ENCODE results near the gene SSX3.
"Not testable (repeated sequence)": the region's sequence is repeated elsewhere in the genome, so short reads cannot be mapped to it uniquely, and the experiment has no call there.

Gene SSX3, protein sequence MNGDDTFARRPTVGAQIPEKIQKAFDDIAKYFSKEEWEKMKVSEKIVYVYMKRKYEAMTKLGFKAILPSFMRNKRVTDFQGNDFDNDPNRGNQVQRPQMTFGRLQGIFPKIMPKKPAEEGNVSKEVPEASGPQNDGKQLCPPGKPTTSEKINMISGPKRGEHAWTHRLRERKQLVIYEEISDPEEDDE

DNA sequence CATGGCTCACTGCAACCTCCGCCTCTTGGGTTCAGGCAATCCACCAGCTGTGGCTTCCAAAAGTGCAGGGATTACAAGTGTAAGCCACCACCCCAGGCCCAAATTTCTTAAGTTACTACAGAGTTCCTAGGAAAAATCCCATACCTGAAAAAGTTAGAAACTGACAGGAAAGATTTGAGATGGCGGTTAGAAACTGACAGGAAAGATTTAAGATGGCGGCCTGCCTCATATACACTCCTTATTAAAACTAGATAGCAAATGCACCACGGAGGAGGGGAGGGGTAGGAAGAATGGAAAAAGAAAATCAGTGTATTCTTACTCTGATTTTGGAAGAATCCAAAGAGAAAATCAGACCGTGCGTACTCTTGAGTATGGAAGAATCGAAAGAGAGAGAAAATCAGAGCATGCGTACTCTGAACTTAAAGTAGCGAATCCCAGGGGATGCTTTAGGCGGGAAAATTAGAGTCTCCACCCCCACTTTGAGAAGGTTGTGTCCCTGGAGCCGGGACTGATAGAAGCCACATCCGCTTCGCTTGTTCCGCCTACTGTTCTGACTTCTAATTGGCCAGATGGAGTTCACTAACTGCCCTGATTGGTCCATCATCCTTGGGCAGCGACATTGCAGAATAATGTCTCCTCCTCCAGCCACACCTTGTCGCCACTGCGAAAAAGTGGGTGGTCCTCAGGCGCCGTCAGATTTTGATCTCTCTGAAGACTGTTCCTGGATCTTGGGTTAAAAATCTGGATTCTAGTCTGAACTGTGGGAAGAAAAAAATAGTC lies at the start of gene SSX3:
SSX3 (minus strand) TSS at position 389 of the 780 bp plus-strand sequence. CDS start 1,454 bp downstream, outside the sequence.
- not testable (repeated sequence) for DNase-seq

DNA sequence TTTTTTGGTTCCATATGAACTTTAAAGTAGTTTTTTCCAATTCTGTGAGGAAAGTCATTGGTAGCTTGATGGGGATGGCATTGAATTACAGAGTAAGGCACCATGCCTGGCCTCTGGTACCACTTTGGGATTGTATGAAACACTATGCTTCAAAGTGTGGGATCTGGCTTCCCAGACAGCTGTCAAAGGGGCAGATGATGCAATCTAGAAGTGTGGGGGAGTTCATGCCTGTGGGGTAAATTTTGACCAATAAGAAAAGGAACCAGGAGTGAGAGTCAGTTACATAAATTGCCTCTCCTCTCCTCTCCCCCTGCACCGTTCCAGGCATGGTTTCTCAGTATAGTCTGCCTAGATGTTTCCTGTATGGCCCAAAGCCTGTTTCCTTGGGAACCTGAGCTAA lies 41.3 kb upstream of the SSX3 start:
- not testable (repeated sequence) for DNase-seq

DNA sequence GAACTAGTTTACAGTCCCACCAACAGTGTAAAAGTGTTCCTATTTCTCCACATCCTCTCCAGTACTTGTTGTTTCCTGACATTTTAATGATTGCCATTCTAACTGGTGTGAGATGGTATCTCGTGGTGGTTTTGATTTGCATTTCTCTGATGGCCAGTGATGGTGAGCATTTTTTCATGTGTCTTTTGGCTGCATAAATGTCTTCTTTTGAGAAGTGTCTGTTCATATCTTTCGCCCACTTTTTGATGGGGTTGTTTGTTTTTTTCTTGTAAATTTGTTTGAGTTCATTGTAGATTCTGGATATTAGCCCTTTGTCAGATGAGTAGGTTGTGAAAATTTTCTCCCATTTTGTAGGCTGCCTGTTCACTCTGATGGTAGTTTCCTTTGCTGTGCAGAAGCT lies 40.4 kb upstream of the SSX3 start:
- not testable (repeated sequence) for DNase-seq

DNA sequence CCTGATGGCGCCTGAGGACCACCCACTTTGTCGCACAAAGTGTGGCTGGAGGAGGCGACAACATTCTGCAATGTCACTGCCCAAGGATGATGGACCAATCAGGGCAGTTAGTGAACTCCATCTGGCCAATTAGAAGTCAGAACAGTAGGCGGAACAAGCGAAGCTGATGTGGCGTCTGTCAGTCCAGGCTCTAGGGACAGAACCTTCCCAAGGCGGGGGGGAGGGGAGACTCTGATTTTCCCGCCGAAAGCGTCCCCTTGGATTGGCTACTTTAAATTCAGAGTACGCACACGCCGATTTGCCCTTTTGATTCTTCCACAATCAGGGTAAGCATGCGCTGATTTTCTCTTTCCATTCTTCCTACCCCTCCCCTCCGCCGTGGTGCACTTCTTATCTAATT lies 26.7 kb upstream of the SSX3 start, which contains the start of gene SSX4:
SSX4 (plus strand) TSS at position 301 of the 400 bp plus-strand sequence. CDS start 515 bp downstream, outside the sequence.
- DNase-seq, result not testable (repeated sequence)

DNA sequence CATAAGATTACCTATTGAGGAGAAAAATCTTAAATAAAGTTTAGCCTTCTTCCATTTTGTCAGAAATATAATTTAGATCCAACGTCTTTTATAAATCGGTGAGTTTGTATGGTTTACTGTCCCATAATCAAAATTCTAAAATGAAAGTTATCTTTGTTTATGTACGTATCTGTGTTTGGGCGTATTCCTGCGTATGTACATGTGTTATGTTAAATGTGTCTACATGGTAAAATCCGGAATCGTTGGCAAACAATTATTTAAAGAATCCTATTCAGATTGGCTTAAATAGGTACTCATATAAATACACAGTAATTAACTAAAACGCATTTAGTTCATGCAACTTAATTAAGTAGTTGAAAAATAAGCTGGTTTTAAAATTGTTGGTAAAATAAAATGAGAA lies 13.9 kb upstream of the SSX3 start:
- DNase-seq, result not testable (repeated sequence)

DNA sequence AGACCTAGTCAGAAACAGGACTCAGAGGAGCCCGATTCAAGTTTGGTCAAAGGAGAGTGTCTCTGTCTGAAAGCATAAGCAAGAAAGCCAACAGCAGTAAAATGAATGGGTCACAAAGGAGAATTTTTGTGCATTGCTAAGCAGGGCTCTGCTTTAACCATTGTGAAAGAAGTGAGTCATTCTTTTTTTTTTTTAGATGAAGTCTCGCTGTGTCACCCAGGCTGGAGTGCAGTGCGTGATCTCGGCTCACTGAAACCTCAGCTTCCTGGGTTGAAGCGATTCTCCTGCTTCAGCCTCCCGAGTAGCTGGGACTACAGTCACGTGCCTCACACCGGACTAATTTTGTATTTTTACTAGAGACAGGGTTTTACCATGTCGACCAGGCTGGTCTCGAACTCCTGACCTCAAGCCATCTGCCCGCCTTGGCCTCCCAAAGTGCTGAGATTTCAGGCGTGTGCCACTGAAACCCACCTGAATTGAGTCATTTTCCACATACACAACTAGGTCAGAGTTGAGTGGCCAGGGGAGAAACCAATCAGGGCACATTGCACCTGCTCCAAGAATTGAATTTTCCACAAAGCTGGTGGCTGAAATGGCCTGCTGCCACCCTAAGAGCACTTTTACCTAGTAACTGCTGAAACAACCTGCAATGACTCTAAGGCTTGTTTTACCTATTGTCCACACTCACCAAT lies 11.4 kb upstream of the SSX3 start:
- DNase-seq, result not testable (repeated sequence)

DNA sequence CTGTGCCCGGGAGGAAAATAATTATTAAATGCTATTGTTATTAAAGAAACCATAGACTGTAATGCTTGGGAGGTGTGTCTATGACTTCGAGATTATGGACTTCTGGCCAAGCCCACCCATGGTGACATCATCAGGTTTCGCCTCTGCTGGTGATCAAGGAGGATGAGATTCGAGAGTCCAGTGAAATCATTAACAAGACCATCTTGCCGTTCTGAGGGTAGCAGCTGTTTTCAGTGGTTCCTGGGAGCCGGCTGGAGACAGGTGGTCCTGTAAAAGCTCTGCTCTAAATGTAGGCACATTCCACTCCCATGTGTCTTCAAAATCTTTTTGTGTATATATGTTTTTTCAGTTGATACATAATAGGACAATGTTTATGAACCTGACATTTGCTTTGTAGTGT lies 2.8 kb upstream of the SSX3 start:
- DNase-seq, result not testable (repeated sequence)

DNA sequence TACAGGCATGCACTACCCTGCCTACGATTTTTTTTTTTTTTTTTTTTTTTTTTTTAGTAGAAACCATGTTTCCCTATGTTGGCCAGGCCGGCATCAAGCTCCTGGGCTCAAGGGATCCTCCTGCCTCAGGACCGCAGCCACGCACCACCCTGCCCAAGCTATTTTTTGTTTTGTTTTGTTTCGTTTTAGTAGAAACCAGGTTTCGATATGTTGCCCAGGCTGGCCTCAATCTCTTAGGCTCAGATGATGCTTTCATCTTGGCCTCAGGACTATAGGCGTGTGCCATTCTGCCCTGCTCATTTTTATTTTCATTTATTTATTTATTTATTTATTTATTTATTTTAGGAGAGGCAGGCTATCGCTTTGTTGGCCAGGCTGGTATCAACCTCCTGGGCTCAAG lies 1.2 kb upstream of the SSX3 start:
- DNase-seq, result no peak

DNA sequence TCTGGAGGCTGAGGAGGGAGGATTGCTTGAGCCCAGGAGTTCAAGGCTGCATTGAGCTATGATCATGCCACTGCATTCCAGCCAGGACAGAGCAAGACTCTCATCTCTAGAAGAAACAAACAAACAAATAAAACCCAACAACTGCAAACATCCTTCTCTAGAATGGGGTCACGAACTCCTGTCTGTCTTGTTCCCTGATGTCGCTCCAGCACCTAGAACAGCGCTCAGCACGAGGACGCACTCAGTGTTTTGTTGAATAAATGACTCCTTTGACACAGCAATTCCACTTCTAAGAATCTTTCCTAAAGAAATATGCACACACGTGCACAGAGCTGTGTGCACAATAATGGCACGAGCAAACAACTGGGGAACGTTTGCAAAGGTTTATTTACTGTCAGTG lies 10.4 kb downstream of the SSX3 start:
- not testable (repeated sequence) for DNase-seq

DNA sequence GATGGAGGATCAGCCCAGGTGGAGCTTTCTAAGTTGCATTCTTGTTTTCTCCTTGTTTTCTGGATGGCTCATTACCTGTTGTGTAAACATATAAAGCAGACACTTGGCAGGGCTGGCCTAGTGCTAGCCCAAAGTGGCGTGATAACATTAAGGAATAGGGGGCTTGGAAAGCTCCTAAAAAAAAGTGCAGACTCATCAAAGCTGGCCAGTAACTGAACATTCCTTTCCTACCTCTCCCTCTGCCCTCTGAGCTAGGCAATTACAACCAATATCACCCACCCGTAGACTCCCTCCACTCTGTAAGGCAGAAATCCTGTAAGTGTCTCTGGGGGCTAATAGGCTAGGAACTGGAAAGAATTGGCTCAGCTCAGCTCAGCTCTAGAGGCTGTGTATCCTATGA lies 42.5 kb downstream of the SSX3 start:
- DNase-seq, result not testable (repeated sequence)

DNA sequence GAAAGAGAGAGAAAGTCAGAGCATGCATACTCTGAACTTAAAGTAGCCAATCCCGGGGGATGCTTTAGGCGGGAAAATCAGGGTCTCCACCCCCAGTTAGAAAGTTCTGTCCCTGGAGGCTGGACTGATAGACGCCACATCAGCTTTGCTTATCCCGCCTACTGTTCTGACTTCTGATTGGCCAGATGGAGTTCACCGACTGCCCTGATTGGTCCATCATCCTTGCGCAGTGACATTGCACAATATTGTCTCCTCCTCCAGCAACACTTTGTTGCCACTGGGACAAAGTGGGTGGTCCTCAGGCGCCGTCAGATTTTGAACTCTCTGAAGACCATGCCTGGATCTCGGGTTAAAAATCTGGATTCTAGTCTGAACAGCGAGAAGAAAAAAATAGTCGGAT lies 50.3 kb downstream of the SSX3 start:
- no peak for DNase-seq
